Measurements from ENCODE around the gene SERHL2.
"Not testable (repeated sequence)": the region's sequence is repeated elsewhere in the genome, so short reads cannot be mapped to it uniquely, and the experiment has no call there.

Gene SERHL2

GRCh38 chr22:42574046-42574445 is 20.3 kb downstream of the SERHL2 start:
- DNase-seq (ENCODE audit: low read depth in 2 of 2): not testable (repeated sequence)

DNA sequence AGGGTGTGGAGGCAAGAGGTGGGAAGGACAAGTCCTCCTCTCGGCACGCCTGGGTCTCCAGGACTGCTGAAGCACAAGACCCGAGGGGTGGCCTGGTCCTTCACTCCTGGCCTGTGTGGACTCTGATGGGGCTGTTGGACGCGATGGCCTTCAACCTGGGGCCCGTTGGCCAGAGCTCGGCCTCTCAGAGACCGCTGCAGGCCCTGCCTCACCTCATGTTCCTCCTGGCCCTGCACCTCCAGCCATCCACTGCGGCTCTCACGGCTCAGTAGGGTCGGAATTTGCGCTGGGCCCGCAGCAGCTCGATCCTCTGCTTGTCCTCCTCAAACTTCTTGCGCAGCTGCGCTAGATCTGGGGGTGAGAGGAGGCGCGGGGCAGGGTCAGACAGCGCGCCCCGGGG is 20.7 kb downstream of the SERHL2 start:
- DNase-seq (ENCODE audit: low read depth in 2 of 2): not testable (repeated sequence)

- not testable (repeated sequence) for DNase-seq (ENCODE audit: low read depth in 2 of 2)
Measured at GRCh38 chr22:42575996-42576574, 22.3 kb downstream of the SERHL2 start.

GRCh38 chr22:42577141-42577540 is 23.4 kb downstream of the SERHL2 start:
- DNase-seq (ENCODE audit: low read depth in 2 of 2): not testable (repeated sequence)

DNA sequence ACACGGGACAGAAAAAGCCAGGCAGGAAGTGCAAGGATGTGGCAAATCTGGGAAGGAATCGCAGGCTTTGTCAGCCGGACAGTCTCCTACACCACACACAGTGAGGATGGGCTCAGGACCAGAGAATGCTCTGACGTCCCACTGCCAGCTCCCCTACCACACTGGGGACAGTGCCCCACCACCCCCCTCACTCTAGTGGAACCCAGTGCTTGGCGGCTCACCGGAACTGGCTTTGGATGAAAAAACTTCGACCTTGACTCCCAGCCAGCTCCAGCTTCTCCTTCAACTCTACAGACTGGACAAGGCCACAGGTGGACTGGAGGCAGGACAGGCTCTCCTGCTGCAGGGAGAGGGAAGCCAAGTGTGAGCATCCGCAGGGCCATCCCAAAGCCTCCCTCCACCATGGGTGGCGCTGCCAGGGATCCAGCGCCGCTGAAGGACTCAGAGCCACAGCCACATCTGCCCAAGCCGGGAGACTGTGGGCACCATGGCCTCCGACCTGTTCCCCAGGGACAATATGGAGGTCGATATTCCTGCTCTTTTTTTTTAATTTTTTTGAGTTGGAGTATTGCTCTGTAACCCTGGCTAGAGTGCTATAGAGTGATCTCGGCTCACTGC is 24.0 kb downstream of the SERHL2 start:
- DNase-seq (ENCODE audit: low read depth in 2 of 2): no peak

DNA sequence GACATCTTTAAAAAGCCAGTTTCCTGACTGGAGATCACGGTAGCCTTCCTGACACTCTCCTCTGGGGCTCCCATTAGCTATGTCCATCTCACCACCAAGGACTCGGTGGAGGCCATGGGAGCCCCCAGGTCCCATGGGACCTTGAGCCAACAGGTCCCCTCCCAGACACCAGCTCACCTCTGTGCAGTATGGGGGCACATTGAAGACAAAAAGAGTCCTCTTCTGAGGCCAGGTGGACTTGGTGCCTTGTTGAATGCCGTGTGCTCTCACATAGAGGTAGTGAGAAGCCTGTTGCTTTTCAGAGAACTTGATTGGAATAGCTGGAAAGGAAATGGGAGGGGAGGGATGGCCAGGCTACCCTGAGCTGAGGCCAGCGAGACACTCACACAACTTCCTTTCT is 26.3 kb downstream of the SERHL2 start:
- DNase-seq (ENCODE audit: low read depth in 2 of 2): not testable (repeated sequence)

- not testable (repeated sequence) for DNase-seq (ENCODE audit: low read depth in 2 of 2)
Measured at GRCh38 chr22:42581194-42581761, 27.5 kb downstream of the SERHL2 start.

- DNase-seq (ENCODE audit: low read depth in 2 of 2): peak; percentile 58 to 71
Measured at GRCh38 chr22:42581762-42582716, 28.3 kb downstream of the SERHL2 start.

DNA sequence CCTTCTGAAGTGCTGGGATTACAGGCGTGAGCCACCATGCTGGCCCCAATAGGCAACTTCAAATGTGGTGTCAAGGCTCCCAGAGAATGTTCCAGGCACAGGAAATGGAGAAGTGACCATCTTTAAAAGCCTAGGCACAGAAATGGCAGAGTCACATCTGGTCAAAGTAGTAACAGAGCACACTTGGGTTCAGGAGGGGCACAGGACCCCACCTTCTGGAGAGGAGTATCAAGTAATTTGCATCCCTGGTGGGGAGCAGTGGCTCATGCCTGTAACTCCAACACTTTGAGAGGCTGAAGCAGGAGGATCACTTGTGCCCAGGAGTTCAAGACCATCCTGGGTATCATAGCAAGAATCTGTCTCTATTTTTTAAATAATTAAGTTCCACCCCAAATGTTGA is 29.2 kb downstream of the SERHL2 start:
- DNase-seq (ENCODE audit: low read depth in 2 of 2): no peak

DNA sequence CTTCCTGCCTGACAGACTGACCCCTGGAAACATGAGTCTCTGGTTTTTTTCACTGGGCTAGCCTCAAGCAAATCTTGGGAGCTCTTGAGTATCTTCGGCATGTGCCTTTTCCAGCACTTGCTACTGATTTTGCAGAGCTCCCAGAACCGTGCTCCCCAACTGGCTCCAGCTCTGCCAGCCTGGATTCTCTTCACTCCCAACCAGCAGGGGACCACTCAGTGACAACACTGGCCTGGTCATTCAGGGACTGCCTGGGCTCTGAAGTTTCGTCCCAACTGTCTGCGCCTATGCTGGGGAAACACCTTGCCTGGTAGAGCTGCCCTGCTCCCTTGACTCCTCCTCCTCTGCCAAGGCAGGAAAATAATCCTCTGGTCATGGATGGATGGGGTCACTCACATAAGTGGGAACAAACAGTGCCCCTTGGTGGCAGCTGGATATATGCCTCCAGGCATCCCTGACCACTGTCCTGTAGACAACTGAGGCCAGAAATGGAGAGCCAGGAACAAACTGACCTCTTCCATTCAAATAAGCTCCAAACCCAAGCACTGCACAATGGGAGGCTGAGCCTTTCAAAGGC is 30.7 kb downstream of the SERHL2 start:
- no peak for DNase-seq (ENCODE audit: low read depth in 2 of 2)

GRCh38 chr22:42585096-42585495 is 31.3 kb downstream of the SERHL2 start:
- no peak for DNase-seq (ENCODE audit: low read depth in 2 of 2)

DNA sequence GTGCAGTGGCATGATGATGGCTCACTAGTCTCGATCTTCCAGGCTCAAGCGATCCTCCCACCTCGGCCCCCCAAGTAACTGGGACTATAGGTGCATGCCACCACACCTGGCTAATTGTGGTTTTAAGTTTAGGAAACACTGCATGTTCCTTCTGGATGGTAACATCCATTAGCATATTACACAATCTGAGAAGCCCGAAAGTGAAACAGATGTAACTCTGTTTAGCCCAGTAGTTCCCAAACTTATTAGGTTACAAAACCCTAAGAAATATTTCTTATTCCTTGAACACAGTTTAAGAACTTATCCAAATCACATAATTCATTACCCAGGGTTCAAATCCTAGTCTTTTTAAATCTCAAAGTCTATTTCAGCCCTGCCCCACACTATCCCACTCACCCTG is 32.6 kb downstream of the SERHL2 start:
- no peak for DNase-seq (ENCODE audit: low read depth in 2 of 2)

DNA sequence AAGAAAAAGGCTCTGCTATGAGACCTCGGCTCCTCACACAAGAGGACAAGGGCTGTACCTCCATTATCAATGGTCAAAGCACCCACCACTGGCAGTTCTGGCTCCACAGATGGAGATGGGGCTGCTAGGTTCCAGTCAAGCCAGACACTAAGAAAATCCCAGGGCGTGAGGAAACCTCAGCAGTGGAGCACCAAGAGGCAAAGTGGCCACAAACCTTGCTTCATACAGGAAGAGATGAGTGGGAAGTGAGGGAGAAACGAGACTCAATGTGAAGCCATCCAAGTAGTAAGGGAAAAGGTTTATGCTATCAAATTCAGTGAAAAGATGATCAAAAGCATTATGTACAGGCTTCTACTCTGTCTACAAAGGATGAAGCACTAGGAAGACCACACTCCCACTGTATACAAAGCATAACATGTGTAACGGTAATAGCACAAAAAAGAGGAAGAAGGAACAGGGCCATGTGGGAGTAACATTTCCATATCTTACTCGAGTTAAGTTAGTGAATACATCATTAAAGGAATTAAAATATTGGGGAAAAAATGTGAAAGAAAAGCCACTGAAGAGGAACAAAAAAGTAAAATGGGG is 33.9 kb downstream of the SERHL2 start:
- DNase-seq (ENCODE audit: low read depth in 2 of 2): no peak

GRCh38 chr22:42591987-42592386 is 38.2 kb downstream of the SERHL2 start:
- DNase-seq (ENCODE audit: low read depth in 2 of 2): no peak

- DNase-seq (ENCODE audit: low read depth in 2 of 2): no peak
Measured at GRCh38 chr22:42595434-42595833, 41.7 kb downstream of the SERHL2 start.

DNA sequence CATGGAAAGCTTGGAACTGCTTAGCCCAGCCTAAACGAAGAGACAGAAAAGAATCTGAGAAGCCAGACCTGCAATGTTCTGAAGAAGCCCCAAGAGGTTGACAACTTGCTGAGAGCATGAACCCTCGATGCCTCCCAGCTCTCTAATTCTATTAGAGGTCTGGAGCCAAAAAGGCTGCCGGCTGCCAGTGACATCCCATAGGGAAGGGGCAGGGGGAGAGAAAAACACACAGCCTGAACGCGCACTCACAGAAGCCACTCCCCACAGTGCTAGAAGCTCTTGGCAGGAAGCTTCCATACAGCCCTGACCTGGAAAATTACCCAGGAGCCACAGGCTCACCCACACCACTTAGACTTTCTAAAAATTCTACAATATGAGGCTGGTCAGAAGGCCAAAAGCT is 42.6 kb downstream of the SERHL2 start:
- DNase-seq (ENCODE audit: low read depth in 2 of 2): no peak

DNA sequence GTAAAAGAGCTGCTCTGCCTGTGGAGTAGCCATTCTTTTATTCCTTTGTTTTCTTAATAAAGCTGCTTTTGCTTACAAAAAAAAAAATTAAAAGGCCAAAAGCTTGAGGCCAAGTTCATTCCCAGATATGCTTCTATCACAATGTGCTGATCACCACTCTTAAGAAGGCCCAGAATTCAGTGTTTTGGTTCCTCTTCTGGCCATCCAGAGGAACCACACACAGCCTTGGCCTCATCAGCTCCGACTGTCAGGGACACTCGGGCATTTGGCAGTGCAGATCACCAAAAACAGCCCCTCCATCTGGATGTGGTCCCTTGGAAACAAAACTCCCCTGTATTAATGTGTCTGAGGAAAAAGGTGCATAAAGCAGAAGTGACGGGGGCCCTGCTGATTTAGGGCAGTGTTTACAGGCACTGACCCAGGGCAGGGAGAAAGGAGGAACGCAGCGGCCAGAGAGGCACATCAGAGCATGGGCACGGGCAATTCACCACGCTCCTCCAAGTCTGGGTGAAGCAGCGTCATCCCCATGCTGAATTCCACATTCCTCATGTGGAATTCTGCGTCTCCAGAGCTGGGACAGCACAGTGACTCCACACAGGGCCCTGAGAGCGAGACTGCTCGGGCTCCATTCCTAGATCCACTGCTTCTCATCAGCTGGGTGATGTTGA is 43.2 kb downstream of the SERHL2 start:
- no peak for DNase-seq (ENCODE audit: low read depth in 2 of 2)

DNA sequence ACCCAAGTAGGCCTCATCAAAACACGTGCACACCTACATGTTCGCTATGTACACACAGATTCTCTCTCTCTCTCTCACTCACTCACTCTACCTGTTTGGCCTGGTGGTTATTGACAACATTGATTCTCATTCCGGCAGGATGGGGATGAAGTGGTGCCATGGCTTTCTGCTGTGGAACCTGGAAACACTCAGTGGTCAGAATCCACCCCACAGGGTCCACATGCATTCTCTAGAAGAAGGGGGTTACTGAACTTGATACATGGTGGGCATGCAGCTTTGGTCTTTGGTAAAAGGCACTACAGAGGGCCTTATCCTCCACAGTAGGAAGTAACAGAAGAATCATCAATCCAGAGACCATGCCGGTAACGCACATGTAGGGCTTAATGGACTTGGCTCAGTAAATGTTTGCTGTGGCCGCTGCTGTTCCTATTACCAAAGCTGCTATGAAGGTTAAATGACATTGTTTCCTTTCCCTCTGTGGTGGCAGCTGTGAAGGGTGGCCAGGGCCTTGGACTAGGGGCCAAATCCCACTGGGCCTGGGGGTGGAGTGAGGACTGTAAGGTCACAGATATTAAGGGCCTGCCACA is 48.2 kb downstream of the SERHL2 start:
- no peak for DNase-seq (ENCODE audit: low read depth in 2 of 2)

GRCh38 chr22:42602470-42602869 is 48.7 kb downstream of the SERHL2 start:
- no peak for DNase-seq (ENCODE audit: low read depth in 2 of 2)

- DNase-seq (ENCODE audit: low read depth in 2 of 2): no peak
Measured at GRCh38 chr22:42603427-42603826, 49.7 kb downstream of the SERHL2 start.

DNA sequence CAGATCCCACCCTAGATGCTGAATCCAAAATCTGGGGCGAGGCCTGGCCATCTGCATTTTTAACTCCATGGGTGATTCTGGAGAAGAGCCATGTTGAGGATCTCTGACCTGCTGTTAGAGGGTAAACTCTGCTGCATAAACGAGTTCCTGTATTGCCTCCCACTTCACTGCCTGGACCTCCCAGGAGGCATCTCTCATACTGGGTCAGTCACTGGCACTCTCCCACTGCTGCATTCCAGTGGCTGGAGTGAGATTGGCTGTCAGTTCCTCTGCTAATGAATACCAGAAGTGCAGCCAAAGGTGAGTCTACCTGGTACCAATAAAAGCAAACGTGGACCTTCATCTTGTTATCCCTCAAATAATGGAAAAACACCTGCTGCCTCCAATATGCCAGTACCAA is 50.6 kb downstream of the SERHL2 start:
- no peak for DNase-seq (ENCODE audit: low read depth in 2 of 2)

Measured in stimulated activated CD8-positive, alpha-beta memory T cell treated with anti-CD3 and anti-CD28 coated beads, Interleukin-2, amount 100 ng/mL, for 1 hour (primary cell).